ENCODE results near the gene MRPL38.

MRPL38 gene

DNA sequence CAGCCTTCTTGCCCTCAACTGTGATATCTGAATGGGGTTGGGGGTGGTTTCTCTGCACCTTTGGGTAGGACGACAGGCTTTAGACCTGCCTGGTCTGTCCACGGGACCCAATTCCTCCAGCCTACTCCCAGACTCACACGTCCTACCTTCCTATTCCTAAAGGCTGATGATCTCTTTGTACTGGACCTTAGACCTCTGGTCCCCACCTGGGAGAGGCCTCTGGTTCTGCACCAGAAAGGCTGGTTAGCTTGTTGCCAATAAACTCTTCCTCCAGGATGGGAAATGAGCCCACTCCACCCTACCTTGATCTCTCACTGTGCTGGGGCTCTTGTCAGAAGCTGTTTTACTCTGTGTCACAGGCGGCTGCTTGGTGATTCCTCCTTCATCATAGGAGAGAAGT is 21.8 kb upstream of the MRPL38 start:
- no peaks in the 10 kb centered on the region for H3K27me3 ChIP-seq (ENCODE audit: insufficient read depth, poor library complexity, severe bottlenecking)
- TF ChIP-seq REST (IDR thresholded peaks at IDR 0.05; ENCODE audit: insufficient replicate concordance, low read depth) = no peak
- no peak for TF ChIP-seq POLR2AphosphoS5 (IDR thresholded peaks at IDR 0.05; ENCODE audit: low read depth)
- TF ChIP-seq SPI1 (IDR thresholded peaks at IDR 0.05; ENCODE audit: borderline replicate concordance, low read depth) = no peak
- TF ChIP-seq, protein P1, sequence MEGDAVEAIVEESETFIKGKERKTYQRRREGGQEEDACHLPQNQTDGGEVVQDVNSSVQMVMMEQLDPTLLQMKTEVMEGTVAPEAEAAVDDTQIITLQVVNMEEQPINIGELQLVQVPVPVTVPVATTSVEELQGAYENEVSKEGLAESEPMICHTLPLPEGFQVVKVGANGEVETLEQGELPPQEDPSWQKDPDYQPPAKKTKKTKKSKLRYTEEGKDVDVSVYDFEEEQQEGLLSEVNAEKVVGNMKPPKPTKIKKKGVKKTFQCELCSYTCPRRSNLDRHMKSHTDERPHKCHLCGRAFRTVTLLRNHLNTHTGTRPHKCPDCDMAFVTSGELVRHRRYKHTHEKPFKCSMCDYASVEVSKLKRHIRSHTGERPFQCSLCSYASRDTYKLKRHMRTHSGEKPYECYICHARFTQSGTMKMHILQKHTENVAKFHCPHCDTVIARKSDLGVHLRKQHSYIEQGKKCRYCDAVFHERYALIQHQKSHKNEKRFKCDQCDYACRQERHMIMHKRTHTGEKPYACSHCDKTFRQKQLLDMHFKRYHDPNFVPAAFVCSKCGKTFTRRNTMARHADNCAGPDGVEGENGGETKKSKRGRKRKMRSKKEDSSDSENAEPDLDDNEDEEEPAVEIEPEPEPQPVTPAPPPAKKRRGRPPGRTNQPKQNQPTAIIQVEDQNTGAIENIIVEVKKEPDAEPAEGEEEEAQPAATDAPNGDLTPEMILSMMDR (IDR thresholded peaks at IDR 0.05; ENCODE audit: insufficient read depth, low read length) = no peak
- no peak for TF ChIP-seq GABPA (IDR thresholded peaks at IDR 0.05; ENCODE audit: low read depth)
- DNase-seq (ENCODE audit: low read depth in 1 of 2, low spot score in 1 of 2) = no peak
- no peak overlapping the region for H3K27ac ChIP-seq (replicated peaks)
- H3K4me3 ChIP-seq (replicated peaks; ENCODE audit: insufficient read depth, low read length) = no peak overlapping the region

- no peak overlapping the region for H3K27ac ChIP-seq (replicated peaks)
- no peaks in the 10 kb centered on the region for H3K27me3 ChIP-seq (ENCODE audit: insufficient read depth, poor library complexity, severe bottlenecking)
- TF ChIP-seq POLR2AphosphoS5 (IDR thresholded peaks at IDR 0.05; ENCODE audit: low read depth) (no peak), GABPA (IDR thresholded peaks at IDR 0.05; ENCODE audit: low read depth) (no peak), REST (IDR thresholded peaks at IDR 0.05; ENCODE audit: insufficient replicate concordance, low read depth) (no peak), SPI1 (IDR thresholded peaks at IDR 0.05; ENCODE audit: borderline replicate concordance, low read depth) (no peak)
- TF ChIP-seq, protein P1 (IDR thresholded peaks at IDR 0.05; ENCODE audit: insufficient read depth, low read length) = no peak
- DNase-seq (ENCODE audit: low read depth in 1 of 2, low spot score in 1 of 2) = no peak
- H3K4me3 ChIP-seq (replicated peaks; ENCODE audit: insufficient read depth, low read length) = no peak overlapping the region
Measured at GRCh38 chr17:75925912-75926311, 21.2 kb upstream of the MRPL38 start.

DNA sequence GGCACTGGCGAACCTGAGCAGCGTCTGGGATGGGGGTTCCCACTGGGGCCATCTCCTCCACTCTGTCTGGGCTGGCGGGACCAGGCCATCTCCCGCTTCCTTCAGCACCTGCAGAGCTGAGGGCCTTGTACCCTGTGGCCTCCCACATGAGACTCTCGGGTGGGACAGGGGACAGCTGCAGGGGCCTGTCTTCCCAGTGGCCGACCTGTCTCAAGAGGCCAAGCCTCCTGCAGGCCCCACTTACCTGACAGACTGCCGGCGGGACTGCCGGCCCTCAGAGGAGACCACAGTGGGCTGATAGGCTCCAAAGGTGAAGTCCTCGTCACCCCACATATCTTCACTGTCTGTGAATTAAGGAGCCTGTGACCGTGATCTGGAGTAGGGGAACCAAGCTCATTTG is 20.4 kb upstream of the MRPL38 start:
- no peak overlapping the region for H3K4me3 ChIP-seq (replicated peaks; ENCODE audit: insufficient read depth, low read length)

More for the DNA sequence above, 20.4 kb upstream of the MRPL38 start:
- H3K27ac ChIP-seq (replicated peaks) = no peak overlapping the region
- TF ChIP-seq REST (IDR thresholded peaks at IDR 0.05; ENCODE audit: insufficient replicate concordance, low read depth) = no peak
- TF ChIP-seq POLR2AphosphoS5 (IDR thresholded peaks at IDR 0.05; ENCODE audit: low read depth) = no peak
- H3K27me3 ChIP-seq (ENCODE audit: insufficient read depth, poor library complexity, severe bottlenecking) = no peaks in the 10 kb centered on the region
- DNase-seq (ENCODE audit: low read depth in 1 of 2, low spot score in 1 of 2) = no peak
